HUES64 (cell line): ENCODE results near the gene CAMSAP1.

Source experiments
- H3K27ac ChIP-seq: 2 replicates; pipeline ENCODE4 v1.7.0; 2013; ENCODE audit warnings: low read depth, low read length, inconsistent platforms
- H3K27me3 ChIP-seq: 2 replicates; pipeline ENCODE4 v1.6.1; 2013; ENCODE audit warnings: mild to moderate bottlenecking, low read length; ENCODE audit not compliant: insufficient read depth
- H3K36me3 ChIP-seq: 2 replicates; pipeline ENCODE4 v1.6.1; 2013; ENCODE audit warnings: mild to moderate bottlenecking, low read length; ENCODE audit not compliant: insufficient read depth
- H3K4me1 ChIP-seq: 2 replicates; pipeline ENCODE4 v1.6.1; 2013; ENCODE audit warnings: mild to moderate bottlenecking, low read length, moderate library complexity; ENCODE audit not compliant: insufficient read depth
- H3K4me3 ChIP-seq: 2 replicates; pipeline ENCODE4 v1.5.1; 2013; ENCODE audit warnings: mild to moderate bottlenecking, low read length, moderate library complexity
- H3K9ac ChIP-seq: 2 replicates; pipeline ENCODE4 v1.6.1; 2013; ENCODE audit warnings: mild to moderate bottlenecking, low read depth, low read length
- H3K9me3 ChIP-seq: 2 replicates; pipeline ENCODE4 v1.6.1; 2013; ENCODE audit warnings: low read depth, low read length; ENCODE audit not compliant: insufficient read depth
- WGBS: fragments of 150-250, 120-280 bp; methylation state at CpG from one replicate; pipeline ENCODE4 v1.1.7; 2013; ENCODE audit warnings: missing lambda C conversion rate; 5-methylcytosine and 5-hydroxymethylcytosine counted together

CAMSAP1 gene

GRCh38 chr9:135840107-135840506 lies 67.2 kb downstream of the CAMSAP1 start:
- no peaks in the 10 kb centered on the region; the same call in 1 of the 2 replicates for H3K36me3 ChIP-seq
- H3K9ac ChIP-seq: no peak overlapping the region
- WGBS: 91% methylated on average over 9 of the region's 9 CpGs
- peaks cover 3% of the 10 kb centered on the region; the same call in 1 of the 2 replicates for H3K9me3 ChIP-seq
- H3K27me3 ChIP-seq: no peaks in the 10 kb centered on the region
- no peak overlapping the region for H3K27ac ChIP-seq
- no peak overlapping the region for H3K4me3 ChIP-seq
- peaks cover 14% of the 10 kb centered on the region for H3K4me1 ChIP-seq

GRCh38 chr9:135839516-135839915 lies 67.8 kb downstream of the CAMSAP1 start:
- no peak overlapping the region for H3K9ac ChIP-seq
- H3K27me3 ChIP-seq: no peaks in the 10 kb centered on the region
- H3K9me3 ChIP-seq: peaks cover 3% of the 10 kb centered on the region; the same call in 1 of the 2 replicates
- H3K4me1 ChIP-seq: peaks cover 14% of the 10 kb centered on the region
- H3K27ac ChIP-seq: no peak overlapping the region
- H3K36me3 ChIP-seq: peaks cover 3% of the 10 kb centered on the region; the same call in 1 of the 2 replicates
- no peak overlapping the region for H3K4me3 ChIP-seq
- WGBS: 93% methylated on average over 11 of the region's 11 CpGs

- Histone ChIP-seq H3K27ac (no peak overlapping the region), H3K4me3 (no peak overlapping the region), H3K36me3 (peaks cover 5% of the 10 kb centered on the region; the same call in 1 of the 2 replicates), H3K9me3 (no peaks in the 10 kb centered on the region), H3K4me1 (peaks cover 4% of the 10 kb centered on the region), H3K9ac (no peak overlapping the region), H3K27me3 (no peaks in the 10 kb centered on the region)
- WGBS: 94% methylated on average over 10 of the region's 10 CpGs
Measured at GRCh38 chr9:135835131-135835530, 72.2 kb downstream of the CAMSAP1 start.

- Histone ChIP-seq H3K9ac (no peak overlapping the region), H3K36me3 (peaks cover 10% of the 10 kb centered on the region; the same call in 1 of the 2 replicates), H3K4me1 (no peaks in the 10 kb centered on the region), H3K9me3 (no peaks in the 10 kb centered on the region), H3K27ac (no peak overlapping the region), H3K27me3 (no peaks in the 10 kb centered on the region), H3K4me3 (no peak overlapping the region)
- WGBS: 85% methylated on average over 3 of the region's 3 CpGs
Measured at GRCh38 chr9:135833864-135834263, 73.5 kb downstream of the CAMSAP1 start.

- H3K4me3 ChIP-seq: no peak overlapping the region
- H3K27me3 ChIP-seq: no peaks in the 10 kb centered on the region
- no peaks in the 10 kb centered on the region for H3K4me1 ChIP-seq
- H3K36me3 ChIP-seq: peaks cover 17% of the 10 kb centered on the region
- WGBS: 87% methylated on average over 1 of the region's 1 CpG
- no peak overlapping the region for H3K27ac ChIP-seq
- H3K9ac ChIP-seq: no peak overlapping the region
- no peaks in the 10 kb centered on the region for H3K9me3 ChIP-seq
Measured at GRCh38 chr9:135830496-135830895, 76.8 kb downstream of the CAMSAP1 start.

GRCh38 chr9:135828656-135829055 lies 78.7 kb downstream of the CAMSAP1 start:
- no peak overlapping the region for H3K27ac ChIP-seq
- WGBS: 96% methylated on average over 5 of the region's 5 CpGs
- no peaks in the 10 kb centered on the region for H3K27me3 ChIP-seq
- H3K9ac ChIP-seq: no peak overlapping the region
- no peaks in the 10 kb centered on the region for H3K9me3 ChIP-seq
- no peaks in the 10 kb centered on the region for H3K4me1 ChIP-seq
- H3K36me3 ChIP-seq: peaks cover 29% of the 10 kb centered on the region
- H3K4me3 ChIP-seq: no peak overlapping the region

GRCh38 chr9:135827866-135828580 lies 79.3 kb downstream of the CAMSAP1 start:
- H3K9ac ChIP-seq: no peak overlapping the region
- H3K9me3 ChIP-seq: no peaks in the 10 kb centered on the region
- H3K4me1 ChIP-seq: no peaks in the 10 kb centered on the region
- 95% methylated on average over 13 of the region's 13 CpGs for WGBS
- H3K27ac ChIP-seq: no peak overlapping the region
- no peaks in the 10 kb centered on the region for H3K27me3 ChIP-seq
- no peak overlapping the region for H3K4me3 ChIP-seq
- peaks cover 35% of the 10 kb centered on the region for H3K36me3 ChIP-seq

- no peaks in the 10 kb centered on the region for H3K27me3 ChIP-seq
- WGBS: 96% methylated on average over 12 of the region's 12 CpGs
- no peaks in the 10 kb centered on the region for H3K9me3 ChIP-seq
- no peak overlapping the region for H3K9ac ChIP-seq
- H3K27ac ChIP-seq: no peak overlapping the region
- H3K4me1 ChIP-seq: no peaks in the 10 kb centered on the region
- no peak overlapping the region for H3K4me3 ChIP-seq
- H3K36me3 ChIP-seq: peaks cover 43% of the 10 kb centered on the region
Measured at GRCh38 chr9:135827301-135827700, 80.0 kb downstream of the CAMSAP1 start.

- H3K4me1 ChIP-seq: no peaks in the 10 kb centered on the region
- H3K27me3 ChIP-seq: no peaks in the 10 kb centered on the region
- no peak overlapping the region for H3K9ac ChIP-seq
- peaks cover 54% of the 10 kb centered on the region for H3K36me3 ChIP-seq
- no peaks in the 10 kb centered on the region for H3K9me3 ChIP-seq
- 95% methylated on average over 14 of the region's 14 CpGs for WGBS
- no peak overlapping the region for H3K27ac ChIP-seq
- H3K4me3 ChIP-seq: no peak overlapping the region
Measured at GRCh38 chr9:135826188-135826545, 81.2 kb downstream of the CAMSAP1 start.

GRCh38 chr9:135825435-135826187 lies 81.7 kb downstream of the CAMSAP1 start:
- H3K4me1 ChIP-seq: no peaks in the 10 kb centered on the region
- H3K27me3 ChIP-seq: no peaks in the 10 kb centered on the region
- H3K27ac ChIP-seq: no peak overlapping the region
- H3K9me3 ChIP-seq: no peaks in the 10 kb centered on the region
- WGBS: 91% methylated on average over 25 of the region's 25 CpGs
- H3K36me3 ChIP-seq: peaks cover 59% of the 10 kb centered on the region
- no peak overlapping the region for H3K4me3 ChIP-seq
- no peak overlapping the region for H3K9ac ChIP-seq

- Histone ChIP-seq H3K9ac (no peak overlapping the region), H3K4me1 (no peaks in the 10 kb centered on the region), H3K27ac (no peak overlapping the region), H3K9me3 (no peaks in the 10 kb centered on the region), H3K4me3 (no peak overlapping the region), H3K36me3 (peaks cover 75% of the 10 kb centered on the region), H3K27me3 (no peaks in the 10 kb centered on the region)
- WGBS: 95% methylated on average over 12 of the region's 12 CpGs
Measured at GRCh38 chr9:135823036-135823435, 84.3 kb downstream of the CAMSAP1 start.
